ENCODE data around the gene CDK5. TPM values are rescaled to one million over a fixed set of nuclear protein-coding genes. Genes with fewer than 3 reads are reported as not detected.

The CDK5 gene
- total and polyA plus RNA-seq, 10 of the 15 experiments (the other 5 are each of a cell fraction or from before 2014, with no cell fraction given), result 1.5 to 33.4 (median 21.6) TPM

GRCh38 chr7:151033864-151034249 lies 23.8 kb downstream of the CDK5 start:
- H3K4me1 ChIP-seq (ENCODE audit: control insufficient read depth, insufficient read depth, low read length), result peaks cover 4% of the 10 kb centered on the region
- H3K27me3 ChIP-seq (replicated peaks in 1 of 2; ENCODE audit: control insufficient read depth in 2 of 2, insufficient read depth in 2 of 2, low read length in 1 of 2), result no peaks in the 10 kb centered on the region
- RAD21 ChIA-PET (ENCODE audit: unreplicated experiment), result no interaction called here
- no peak for ATAC-seq
- H4K20me1 ChIP-seq (ENCODE audit: control insufficient read depth, insufficient read depth), result no peaks in the 10 kb centered on the region
- no peaks in the 10 kb centered on the region for H3K9me3 ChIP-seq (replicated peaks; ENCODE audit: control insufficient read depth, insufficient read depth, low read length)
- BruUV-seq (replicated peaks), result no TSS peak
- no peak for DNase-seq (ENCODE audit: low read depth, low spot score)
- WGBS (ENCODE audit: insufficient coverage, insufficient replicate concordance, low lambda C conversion rate, missing lambda C conversion rate), result 79% methylated on average over 5 of the region's 5 CpGs
- no peak overlapping the region for H3K4me3 ChIP-seq
- intact Hi-C loops (cut with micrococcal nuclease; ENCODE audit: unreplicated experiment), result no loop called here
- CTCF ChIA-PET, result interaction anchor here (2.1 kb wide), 1 partner anchor 49 kb away, joined by 5 read pairs; the partner anchor contains the start of gene TMUB1
- POLR2A ChIA-PET, result no interaction called here
- in situ Hi-C loops (cut with MboI), result no loop called here
- FAIRE-seq, result no peak
- no peak overlapping the region for H3K9ac ChIP-seq (ENCODE audit: control insufficient read depth, insufficient read depth, low read length)
- H3K4me2 ChIP-seq (ENCODE audit: control insufficient read depth, insufficient read depth), result no peak overlapping the region
- TF ChIP-seq TCF7 (IDR thresholded peaks at IDR 0.05; ENCODE audit: borderline replicate concordance) (no peak), SMAD5 (IDR thresholded peaks at IDR 0.05; ENCODE audit: low read depth) (no peak), BCL11A (IDR thresholded peaks at IDR 0.05; ENCODE audit: low read depth, low read length) (no peak), PAX5 (IDR thresholded peaks at IDR 0.05; ENCODE audit: borderline replicate concordance, low read depth, low read length) (no peak), RELA (IDR thresholded peaks at IDR 0.05; ENCODE audit: borderline replicate concordance, partially characterized antibody) (no peak), SIN3A (IDR thresholded peaks at IDR 0.05; ENCODE audit: low read depth, low read length) (no peak), NBN (IDR thresholded peaks at IDR 0.05) (no peak), RFX5 (IDR thresholded peaks at IDR 0.05; ENCODE audit: low read depth, low read length) (no peak), TBL1XR1 (IDR thresholded peaks at IDR 0.05; ENCODE audit: low read depth, low read length) (no peak), POLR2AphosphoS5 (IDR thresholded peaks at IDR 0.05; ENCODE audit: low read length) (no peak), CHD4 (IDR thresholded peaks at IDR 0.05) (no peak), SMARCA5 (IDR thresholded peaks at IDR 0.05) (no peak), BCL3 (IDR thresholded peaks at IDR 0.05; ENCODE audit: borderline replicate concordance, insufficient read depth, low read depth, low read length, poor library complexity, severe bottlenecking) (no peak), FOXK2 (IDR thresholded peaks at IDR 0.05) (no peak)
- H2AFZ ChIP-seq (ENCODE audit: control insufficient read depth, low read depth, low read length), result no peak overlapping the region
- H3K36me3 ChIP-seq (ENCODE audit: control insufficient read depth in 2 of 2, insufficient read depth in 2 of 2, low read length in 1 of 2), result peaks cover 0 to 3% of the 10 kb centered on the region in 2 experiments; a peak in 1 of 4 replicates
- no peak overlapping the region for H3K27ac ChIP-seq (ENCODE audit: control insufficient read depth, insufficient read depth)
- SMC1A ChIA-PET (ENCODE audit: uncharacterized antibody, unreplicated experiment), result no interaction called here
- no peaks in the 10 kb centered on the region; the same call in 1 of the 2 replicates for H3K79me2 ChIP-seq (ENCODE audit: control insufficient read depth, insufficient read depth, low read length)
